GM10248 (cell line): ENCODE measurements around the gene TRMT10A.
"Not testable (repeated sequence)": the region's sequence is repeated elsewhere in the genome, so short reads cannot be mapped to it uniquely, and the experiment has no call there.

Source experiments
- CTCF ChIA-PET: fragments of 300-600 bp; sonication (Branson Sonifier 250); formaldehyde crosslinking; extraction: SDS; loops from one replicate; lab custom pipeline; 2021; ENCODE audit warnings: antibody characterized with exemption; lab: Yijun Ruan, JAX
- POLR2A ChIA-PET: fragments of 350-650 bp; sonication (Branson Sonifier 250); formaldehyde crosslinking; extraction: SDS; loops from one replicate; lab custom pipeline; 2020; ENCODE audit warnings: antibody characterized with exemption; lab: Yijun Ruan, JAX
- DNase-seq: peaks from one replicate; pipeline ENCODE4 v3.0.0; 2012; ENCODE audit errors: extremely low spot score
- CTCF ChIP-seq: IDR thresholded peaks from 2 replicates; pipeline ENCODE4 v1.5.1; 2012; ENCODE audit warnings: mild to moderate bottlenecking, low read depth; ENCODE audit errors: extremely low read depth, missing control alignments, control extremely low read depth

TRMT10A gene

GRCh38 chr4:99536271-99536670 is 27.6 kb downstream of the TRMT10A start:
- TF ChIP-seq CTCF: no peak
- ChIA-PET CTCF (no interaction called here), POLR2A (no interaction called here)
- DNase-seq: no peak

GRCh38 chr4:99534699-99535098 is 29.1 kb downstream of the TRMT10A start:
- POLR2A ChIA-PET, DNase-seq, CTCF ChIA-PET: not testable (repeated sequence)

GRCh38 chr4:99529956-99530355 is 33.9 kb downstream of the TRMT10A start:
- no peak for TF ChIP-seq CTCF
- ChIA-PET POLR2A (no interaction called here), CTCF (interaction anchor here (1.4 kb wide), 1 partner anchor 9 kb away, joined by 3 read pairs; no protein-coding TSS in a partner anchor)
- DNase-seq: no peak

GRCh38 chr4:99529228-99529627 is 34.6 kb downstream of the TRMT10A start:
- CTCF ChIA-PET: no interaction called here
- POLR2A ChIA-PET: no interaction called here
- no peak for TF ChIP-seq CTCF
- DNase-seq: no peak

GRCh38 chr4:99518601-99519295 is 45.1 kb downstream of the TRMT10A start:
- POLR2A ChIA-PET: no interaction called here
- DNase-seq: no peak
- CTCF ChIA-PET: no interaction called here
- TF ChIP-seq CTCF: no peak

- no peak for DNase-seq
- no peak for TF ChIP-seq CTCF
- ChIA-PET POLR2A (no interaction called here), CTCF (interaction anchor here (0.8 to 1.7 kb wide), 4 partner anchors 9 to 298 kb away, joined by 3 to 4 read pairs (median 3); no protein-coding TSS in a partner anchor)
Measured at GRCh38 chr4:99510721-99511120, 53.1 kb downstream of the TRMT10A start, which contains the start of gene C4orf17. Gene C4orf17, plus strand, starts transcription at chr4:99511021. Its CDS starts 2,061 bp downstream, at chr4:99513082.

- TF ChIP-seq CTCF: no peak
- ChIA-PET CTCF (interaction anchor here (1.4 to 1.6 kb wide), 2 partner anchors 43 to 584 kb away, joined by 3 read pairs; no protein-coding TSS in a partner anchor), POLR2A (no interaction called here)
- DNase-seq: no peak
Measured at GRCh38 chr4:99507762-99508161, 56.1 kb downstream of the TRMT10A start.
